ENCODE measurements around the gene AGAP1. TPM values are rescaled to one million over a fixed set of nuclear protein-coding genes. Genes with fewer than 3 reads are reported as not detected.
"Not testable (repeated sequence)": the region's sequence is repeated elsewhere in the genome, so short reads cannot be mapped to it uniquely, and the experiment has no call there.

The AGAP1 gene
- total RNA-seq, 2 donors from 2014 or later = 16.1 to 40.1 TPM

- Histone ChIP-seq H3K36me3 (no peaks in the 10 kb centered on the region), H3K4me1 (replicated peaks) (no peaks in the 10 kb centered on the region), H3K4me3 (no peak overlapping the region), H3K27ac (no peak overlapping the region), H3K9me3 (no peaks in the 10 kb centered on the region), H3K27me3 (replicated peaks; ENCODE audit: insufficient read depth) (no peaks in the 10 kb centered on the region)
- WGBS = 88% methylated on average over 5 of the region's 5 CpGs
- intact Hi-C loops (cut with DNase I) = no loop called here
- TF ChIP-seq CTCF (IDR thresholded peaks at IDR 0.05) = no peak
- TF ChIP-seq POLR2A (IDR thresholded peaks at IDR 0.05) = no peak
- TF ChIP-seq POLR2AphosphoS5 (IDR thresholded peaks at IDR 0.05) = no peak
- no peak for DNase-seq (ENCODE audit: low spot score)
Observed at GRCh38 chr2:235600926-235601325, 107.1 kb downstream of the AGAP1 start.

GRCh38 chr2:235601960-235602704 lies 108.3 kb downstream of the AGAP1 start:
- no peaks in the 10 kb centered on the region for H3K36me3 ChIP-seq
- TF ChIP-seq POLR2A (IDR thresholded peaks at IDR 0.05) (no peak), POLR2AphosphoS5 (IDR thresholded peaks at IDR 0.05) (no peak), CTCF (IDR thresholded peaks at IDR 0.05) (no peak)
- H3K4me3 ChIP-seq = no peak overlapping the region
- no peaks in the 10 kb centered on the region for H3K4me1 ChIP-seq (replicated peaks)
- intact Hi-C loops (cut with DNase I) = no loop called here
- no peak overlapping the region for H3K27ac ChIP-seq
- no peaks in the 10 kb centered on the region for H3K9me3 ChIP-seq
- no peaks in the 10 kb centered on the region for H3K27me3 ChIP-seq (replicated peaks; ENCODE audit: insufficient read depth)
- no peak for DNase-seq (ENCODE audit: low spot score)
- 85% methylated on average over 12 of the region's 12 CpGs for WGBS

- H3K36me3 ChIP-seq; intact Hi-C loops (cut with DNase I); DNase-seq (ENCODE audit: low spot score); H3K27me3 ChIP-seq (replicated peaks; ENCODE audit: insufficient read depth); H3K9me3 ChIP-seq; H3K4me3 ChIP-seq; H3K4me1 ChIP-seq (replicated peaks); H3K27ac ChIP-seq: not testable (repeated sequence)
- 81% methylated on average over 7 of the region's 7 CpGs for WGBS
Observed at GRCh38 chr2:235602971-235603370, 109.1 kb downstream of the AGAP1 start.

- intact Hi-C loops (cut with DNase I) = no loop called here
- TF ChIP-seq POLR2A (IDR thresholded peaks at IDR 0.05) (no peak), POLR2AphosphoS5 (IDR thresholded peaks at IDR 0.05) (no peak), CTCF (IDR thresholded peaks at IDR 0.05) (no peak)
- Histone ChIP-seq H3K36me3 (no peaks in the 10 kb centered on the region), H3K9me3 (no peaks in the 10 kb centered on the region), H3K27ac (no peak overlapping the region), H3K4me1 (replicated peaks) (peaks cover 3% of the 10 kb centered on the region), H3K27me3 (replicated peaks; ENCODE audit: insufficient read depth) (no peaks in the 10 kb centered on the region), H3K4me3 (no peak overlapping the region)
- no peak for DNase-seq (ENCODE audit: low spot score)
- WGBS = 87% methylated on average over 8 of the region's 8 CpGs
Observed at GRCh38 chr2:235603659-235604058, 109.8 kb downstream of the AGAP1 start.

GRCh38 chr2:235605312-235606003 lies 111.6 kb downstream of the AGAP1 start:
- intact Hi-C loops (cut with DNase I) = no loop called here
- 51% methylated on average over 22 of the region's 22 CpGs for WGBS
- no peak for DNase-seq (ENCODE audit: low spot score)
- Histone ChIP-seq H3K4me1 (replicated peaks) (peaks cover 3% of the 10 kb centered on the region), H3K9me3 (no peaks in the 10 kb centered on the region), H3K36me3 (no peaks in the 10 kb centered on the region), H3K27me3 (replicated peaks; ENCODE audit: insufficient read depth) (no peaks in the 10 kb centered on the region), H3K27ac (no peak overlapping the region), H3K4me3 (no peak overlapping the region)
- TF ChIP-seq POLR2AphosphoS5 (IDR thresholded peaks at IDR 0.05) (peak; percentile 28), POLR2A (IDR thresholded peaks at IDR 0.05) (no peak), CTCF (IDR thresholded peaks at IDR 0.05) (no peak)
